Stimulated activated CD8-positive, alpha-beta memory T cell treated with anti-CD3 and anti-CD28 coated beads, Interleukin-4, amount 100 ng/mL, for 24 hours (primary cell): Measurements from ENCODE around the gene OR10H4.
"Not testable (repeated sequence)": the region's sequence is repeated elsewhere in the genome, so short reads cannot be mapped to it uniquely, and the experiment has no call there.

Experiments used
- DNase-seq: peaks from one replicate; pipeline ENCODE4 v3.0.0-alpha.2; 2020; ENCODE audit warnings: low read depth

OR10H4 gene

GRCh38 chr19:15944401-15944800 is 4.4 kb upstream of the OR10H4 start:
- DNase-seq = no peak

GRCh38 chr19:15945301-15945700 is 3.5 kb upstream of the OR10H4 start:
- no peak for DNase-seq

- DNase-seq = no peak
Observed at GRCh38 chr19:15954820-15955219, 6.0 kb downstream of the OR10H4 start.

- DNase-seq = no peak
Observed at GRCh38 chr19:15962319-15962718, 13.5 kb downstream of the OR10H4 start.

GRCh38 chr19:15964231-15964630 is 15.4 kb downstream of the OR10H4 start:
- no peak for DNase-seq

- no peak for DNase-seq
Observed at GRCh38 chr19:15971224-15971780, 22.5 kb downstream of the OR10H4 start.

GRCh38 chr19:15972043-15972442 is 23.2 kb downstream of the OR10H4 start:
- DNase-seq = not testable (repeated sequence)

GRCh38 chr19:15974856-15975255 is 26.0 kb downstream of the OR10H4 start:
- DNase-seq = no peak

GRCh38 chr19:15976836-15977689 is 28.3 kb downstream of the OR10H4 start:
- DNase-seq = no peak

GRCh38 chr19:15977690-15978089 is 28.9 kb downstream of the OR10H4 start:
- no peak for DNase-seq

GRCh38 chr19:15979293-15979692 is 30.5 kb downstream of the OR10H4 start:
- no peak for DNase-seq

- DNase-seq = not testable (repeated sequence)
Observed at GRCh38 chr19:15985831-15986230, 37.0 kb downstream of the OR10H4 start.

GRCh38 chr19:15986701-15987100 is 37.9 kb downstream of the OR10H4 start:
- DNase-seq = no peak

- DNase-seq = no peak
Observed at GRCh38 chr19:15989889-15990288, 41.1 kb downstream of the OR10H4 start.

GRCh38 chr19:15991602-15992001 is 42.8 kb downstream of the OR10H4 start:
- no peak for DNase-seq

GRCh38 chr19:15992014-15992413 is 43.2 kb downstream of the OR10H4 start:
- DNase-seq = no peak

- no peak for DNase-seq
Observed at GRCh38 chr19:15995536-15995935, 46.7 kb downstream of the OR10H4 start.

- no peak for DNase-seq
Observed at GRCh38 chr19:15998166-15998565, 49.4 kb downstream of the OR10H4 start.
